ENCODE measurements around the gene PLEKHA8. TPM values are rescaled to one million over a fixed set of nuclear protein-coding genes. Genes with fewer than 3 reads are reported as not detected.

PLEKHA8 gene
- total RNA-seq, 1 experiment from 2014 or later, result 8.4 TPM

DNA sequence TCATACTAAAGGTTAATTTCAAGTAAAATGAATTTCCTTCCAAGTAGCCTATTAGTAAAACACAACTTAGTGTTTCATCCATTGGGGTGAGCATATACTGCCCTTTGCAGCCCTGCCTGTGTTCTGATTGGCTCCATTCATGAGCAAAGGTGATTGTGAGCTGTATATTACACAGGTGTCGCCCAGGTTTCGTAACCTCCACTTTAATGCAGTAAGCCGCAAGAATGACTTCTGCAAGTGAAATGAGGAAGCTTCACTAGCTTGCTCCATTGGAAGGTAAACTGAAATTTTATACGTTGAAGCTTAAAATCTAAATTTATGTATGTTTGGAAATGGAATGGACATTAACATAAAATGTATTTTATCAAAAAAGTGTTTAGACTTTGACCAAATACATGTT, 131.0 kb downstream of the PLEKHA8 start:
- BruUV-seq (replicated peaks), result no TSS peak
- no peak overlapping the region for H3K4me2 ChIP-seq (ENCODE audit: low read length)

GRCh38 chr7:30159698-30160143, 131.5 kb downstream of the PLEKHA8 start:
- Histone ChIP-seq H3K9ac (ENCODE audit: low read length) (no peak overlapping the region), H4K20me1 (ENCODE audit: low read length) (no peaks in the 10 kb centered on the region), H3K27ac (ENCODE audit: low read length) (no peak overlapping the region), H2AFZ (ENCODE audit: low read length) (no peak overlapping the region), H3K27me3 (ENCODE audit: low read length) (no peaks in the 10 kb centered on the region), H3K36me3 (ENCODE audit: low read depth, low read length) (no peaks in the 10 kb centered on the region), H3K4me1 (ENCODE audit: insufficient read depth, low read length) (peaks cover 31% of the 10 kb centered on the region), H3K4me3 (ENCODE audit: low read length) (no peak overlapping the region), H3F3A (ENCODE audit: low read length, unreplicated experiment) (no peaks in the 10 kb centered on the region), H3K79me2 (ENCODE audit: low read length) (no peaks in the 10 kb centered on the region), H3K9me3 (ENCODE audit: low read length) (no peaks in the 10 kb centered on the region), H3K4me2 (ENCODE audit: low read length) (no peak overlapping the region), H3K9me2 (replicated peaks; ENCODE audit: low read length) (no peaks in the 10 kb centered on the region)
- DNase-seq (peak; percentile 46), ATAC-seq (peak; percentile 37)
- BruUV-seq (replicated peaks), result no TSS peak
- TF ChIP-seq, protein P1, sequence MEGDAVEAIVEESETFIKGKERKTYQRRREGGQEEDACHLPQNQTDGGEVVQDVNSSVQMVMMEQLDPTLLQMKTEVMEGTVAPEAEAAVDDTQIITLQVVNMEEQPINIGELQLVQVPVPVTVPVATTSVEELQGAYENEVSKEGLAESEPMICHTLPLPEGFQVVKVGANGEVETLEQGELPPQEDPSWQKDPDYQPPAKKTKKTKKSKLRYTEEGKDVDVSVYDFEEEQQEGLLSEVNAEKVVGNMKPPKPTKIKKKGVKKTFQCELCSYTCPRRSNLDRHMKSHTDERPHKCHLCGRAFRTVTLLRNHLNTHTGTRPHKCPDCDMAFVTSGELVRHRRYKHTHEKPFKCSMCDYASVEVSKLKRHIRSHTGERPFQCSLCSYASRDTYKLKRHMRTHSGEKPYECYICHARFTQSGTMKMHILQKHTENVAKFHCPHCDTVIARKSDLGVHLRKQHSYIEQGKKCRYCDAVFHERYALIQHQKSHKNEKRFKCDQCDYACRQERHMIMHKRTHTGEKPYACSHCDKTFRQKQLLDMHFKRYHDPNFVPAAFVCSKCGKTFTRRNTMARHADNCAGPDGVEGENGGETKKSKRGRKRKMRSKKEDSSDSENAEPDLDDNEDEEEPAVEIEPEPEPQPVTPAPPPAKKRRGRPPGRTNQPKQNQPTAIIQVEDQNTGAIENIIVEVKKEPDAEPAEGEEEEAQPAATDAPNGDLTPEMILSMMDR (conservative IDR thresholded peaks at IDR 0.05; ENCODE audit: low read depth, low read length), result peak; percentile 54
- no peak for TF ChIP-seq EZH2 (IDR thresholded peaks at IDR 0.05; ENCODE audit: low read length, unreplicated experiment)
- ChIA-PET CTCF (no interaction called here), POLR2A (ENCODE audit: unreplicated experiment) (interaction anchor here (0.6 kb wide), 1 partner anchor 24 kb away, joined by 3 read pairs; no protein-coding TSS in a partner anchor)
- intact Hi-C loops (cut with micrococcal nuclease), result loop anchor here (5.0 to 10.0 kb wide), 2 partner anchors 345 to 403 kb away; partner anchors contain the start of gene GGCT

More for the DNA sequence above, 131.0 kb downstream of the PLEKHA8 start:
- intact Hi-C loops (cut with micrococcal nuclease), result no loop called here
- Histone ChIP-seq H3K27me3 (ENCODE audit: low read length) (no peaks in the 10 kb centered on the region), H3F3A (ENCODE audit: low read length, unreplicated experiment) (no peaks in the 10 kb centered on the region), H3K36me3 (ENCODE audit: low read depth, low read length) (no peaks in the 10 kb centered on the region), H3K9ac (ENCODE audit: low read length) (no peak overlapping the region), H3K27ac (ENCODE audit: low read length) (no peak overlapping the region), H3K9me3 (ENCODE audit: low read length) (no peaks in the 10 kb centered on the region), H4K20me1 (ENCODE audit: low read length) (no peaks in the 10 kb centered on the region), H3K79me2 (ENCODE audit: low read length) (no peaks in the 10 kb centered on the region), H3K4me1 (ENCODE audit: insufficient read depth, low read length) (peaks cover 29% of the 10 kb centered on the region), H3K4me3 (ENCODE audit: low read length) (no peak overlapping the region), H2AFZ (ENCODE audit: low read length) (no peak overlapping the region), H3K9me2 (replicated peaks; ENCODE audit: low read length) (no peaks in the 10 kb centered on the region)
- CTCF ChIA-PET, result no interaction called here
- TF ChIP-seq EZH2 (IDR thresholded peaks at IDR 0.05; ENCODE audit: low read length, unreplicated experiment) (no peak), EZH2phosphoT487 (IDR thresholded peaks at IDR 0.05; ENCODE audit: borderline replicate concordance, low read length) (no peak)
- TF ChIP-seq, protein P1 (conservative IDR thresholded peaks at IDR 0.05; ENCODE audit: low read depth, low read length), result no peak
- ATAC-seq (no peak), DNase-seq (no peak)
- POLR2A ChIA-PET (ENCODE audit: unreplicated experiment), result no interaction called here

- ChIA-PET CTCF (no interaction called here), POLR2A (ENCODE audit: unreplicated experiment) (interaction anchor here (0.6 kb wide), 1 partner anchor 25 kb away, joined by 3 read pairs; no protein-coding TSS in a partner anchor)
- no TSS peak for BruUV-seq (replicated peaks)
- intact Hi-C loops (cut with micrococcal nuclease), result loop anchor here (5.0 to 10.0 kb wide), 2 partner anchors 344 to 402 kb away; partner anchors contain the start of gene GGCT
- Histone ChIP-seq H3K4me2 (ENCODE audit: low read length) (no peak overlapping the region), H3K4me3 (ENCODE audit: low read length) (no peak overlapping the region), H3K27me3 (ENCODE audit: low read length) (no peaks in the 10 kb centered on the region), H3K9ac (ENCODE audit: low read length) (no peak overlapping the region), H3K9me2 (replicated peaks; ENCODE audit: low read length) (no peaks in the 10 kb centered on the region), H3K79me2 (ENCODE audit: low read length) (no peaks in the 10 kb centered on the region), H3K9me3 (ENCODE audit: low read length) (no peaks in the 10 kb centered on the region), H3K27ac (ENCODE audit: low read length) (no peak overlapping the region), H3F3A (ENCODE audit: low read length, unreplicated experiment) (no peaks in the 10 kb centered on the region), H3K4me1 (ENCODE audit: insufficient read depth, low read length) (peaks cover 37% of the 10 kb centered on the region), H4K20me1 (ENCODE audit: low read length) (no peaks in the 10 kb centered on the region), H2AFZ (ENCODE audit: low read length) (no peak overlapping the region), H3K36me3 (ENCODE audit: low read depth, low read length) (no peaks in the 10 kb centered on the region)
- no peak for TF ChIP-seq EZH2phosphoT487 (IDR thresholded peaks at IDR 0.05; ENCODE audit: borderline replicate concordance, low read length)
- TF ChIP-seq EZH2 (IDR thresholded peaks at IDR 0.05; ENCODE audit: low read length, unreplicated experiment), result no peak
- TF ChIP-seq, protein P1 (conservative IDR thresholded peaks at IDR 0.05; ENCODE audit: low read depth, low read length), result no peak
- DNase-seq (no peak), ATAC-seq (no peak)
Measured at GRCh38 chr7:30160329-30160728, 132.1 kb downstream of the PLEKHA8 start.

Data from PC-3 (cell line).